Fibroblast of lung (primary cell): ENCODE data around the gene CCDC92.

ENCODE experiments used
- EZH2 ChIP-seq: IDR thresholded peaks from 2 replicates; pipeline ENCODE4 v1.5.1; 2012; ENCODE audit warnings: low read length, control low read depth, mild to moderate bottlenecking; ENCODE audit errors: missing control alignments
- TF ChIP-seq, protein P1 (sequence below), 2 donors: IDR thresholded peaks in 1 of 2; conservative IDR thresholded peaks in 1 of 2; 1 replicate in 1 of 2; 2 replicates in 1 of 2; pipeline ENCODE4 v1.5.1; 2011 to 2012; ENCODE audit warnings: low read length in 2 of 2, control low read depth in 1 of 2, inconsistent platforms in 1 of 2, low read depth in 1 of 2, mild to moderate bottlenecking in 1 of 2

DNA sequence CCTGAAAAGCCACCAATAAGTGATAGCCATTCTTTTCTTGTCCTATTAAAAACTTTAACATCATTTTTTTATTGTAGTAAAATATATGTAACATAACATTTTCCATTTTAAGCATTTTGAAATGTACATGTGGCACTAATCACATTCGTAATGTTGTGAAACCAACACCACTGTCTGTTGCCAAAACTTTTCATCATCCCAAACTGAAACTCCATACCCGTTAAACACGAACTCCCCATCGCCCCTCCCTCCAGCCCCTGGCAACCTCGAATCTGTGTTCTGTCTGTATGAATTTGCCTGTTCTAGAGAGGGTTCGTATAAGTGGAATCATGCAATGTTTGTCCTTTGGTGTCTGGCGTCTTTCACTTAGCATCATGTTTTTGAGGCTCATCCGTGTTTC is 75.9 kb downstream of the CCDC92 start:
- TF ChIP-seq, protein P1, sequence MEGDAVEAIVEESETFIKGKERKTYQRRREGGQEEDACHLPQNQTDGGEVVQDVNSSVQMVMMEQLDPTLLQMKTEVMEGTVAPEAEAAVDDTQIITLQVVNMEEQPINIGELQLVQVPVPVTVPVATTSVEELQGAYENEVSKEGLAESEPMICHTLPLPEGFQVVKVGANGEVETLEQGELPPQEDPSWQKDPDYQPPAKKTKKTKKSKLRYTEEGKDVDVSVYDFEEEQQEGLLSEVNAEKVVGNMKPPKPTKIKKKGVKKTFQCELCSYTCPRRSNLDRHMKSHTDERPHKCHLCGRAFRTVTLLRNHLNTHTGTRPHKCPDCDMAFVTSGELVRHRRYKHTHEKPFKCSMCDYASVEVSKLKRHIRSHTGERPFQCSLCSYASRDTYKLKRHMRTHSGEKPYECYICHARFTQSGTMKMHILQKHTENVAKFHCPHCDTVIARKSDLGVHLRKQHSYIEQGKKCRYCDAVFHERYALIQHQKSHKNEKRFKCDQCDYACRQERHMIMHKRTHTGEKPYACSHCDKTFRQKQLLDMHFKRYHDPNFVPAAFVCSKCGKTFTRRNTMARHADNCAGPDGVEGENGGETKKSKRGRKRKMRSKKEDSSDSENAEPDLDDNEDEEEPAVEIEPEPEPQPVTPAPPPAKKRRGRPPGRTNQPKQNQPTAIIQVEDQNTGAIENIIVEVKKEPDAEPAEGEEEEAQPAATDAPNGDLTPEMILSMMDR (conservative IDR thresholded peaks at IDR 0.05 in 1 of 2, IDR thresholded peaks at IDR 0.05 in 1 of 2; ENCODE audit: low read depth in 1 of 2, low read length in 2 of 2) = no peak
- TF ChIP-seq EZH2 = no peak
